HG02870 (cell line): ENCODE data around the gene MYO18A.
"Not testable (repeated sequence)": the region's sequence is repeated elsewhere in the genome, so short reads cannot be mapped to it uniquely, and the experiment has no call there.

Experiments
- ATAC-seq: cut with Tn5 transposase; IDR thresholded peaks from one replicate; pipeline ENCODE4 v1.9.1; 2021; ENCODE audit warnings: mild to moderate bottlenecking, moderate library complexity; ENCODE audit not compliant: unreplicated experiment

The MYO18A gene

DNA sequence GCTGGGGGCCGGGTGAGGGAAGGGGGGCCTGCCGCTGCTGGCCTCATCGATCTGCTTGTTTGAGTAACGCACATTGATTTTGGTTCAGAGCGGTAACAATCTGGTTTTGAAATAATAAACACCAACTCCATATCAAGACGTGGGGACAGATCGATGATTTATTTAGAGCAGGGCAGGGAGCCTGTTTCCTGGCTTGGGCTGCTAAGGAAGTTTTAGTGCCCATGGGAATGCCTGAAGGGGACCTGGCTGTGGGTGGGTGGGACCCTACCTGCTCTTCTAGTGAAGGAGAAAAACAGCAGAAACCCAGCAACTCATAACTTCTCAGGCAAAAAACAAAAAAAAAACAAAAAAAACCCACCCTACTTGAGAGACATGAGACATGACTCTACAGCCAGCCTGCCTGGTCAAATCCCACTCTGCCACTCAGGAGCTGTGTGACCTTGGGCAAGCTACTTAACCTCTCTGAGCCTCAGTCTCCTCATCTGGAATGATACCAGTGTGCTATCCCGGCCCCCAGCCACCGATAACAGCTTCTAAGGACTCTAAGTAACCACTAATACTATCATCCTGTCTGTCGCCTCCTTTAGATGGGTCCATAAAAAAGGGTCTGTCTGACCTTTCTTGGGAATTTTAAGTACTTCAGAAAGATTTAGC is 71.2 kb downstream of the MYO18A start:
- ATAC-seq: no peak

DNA sequence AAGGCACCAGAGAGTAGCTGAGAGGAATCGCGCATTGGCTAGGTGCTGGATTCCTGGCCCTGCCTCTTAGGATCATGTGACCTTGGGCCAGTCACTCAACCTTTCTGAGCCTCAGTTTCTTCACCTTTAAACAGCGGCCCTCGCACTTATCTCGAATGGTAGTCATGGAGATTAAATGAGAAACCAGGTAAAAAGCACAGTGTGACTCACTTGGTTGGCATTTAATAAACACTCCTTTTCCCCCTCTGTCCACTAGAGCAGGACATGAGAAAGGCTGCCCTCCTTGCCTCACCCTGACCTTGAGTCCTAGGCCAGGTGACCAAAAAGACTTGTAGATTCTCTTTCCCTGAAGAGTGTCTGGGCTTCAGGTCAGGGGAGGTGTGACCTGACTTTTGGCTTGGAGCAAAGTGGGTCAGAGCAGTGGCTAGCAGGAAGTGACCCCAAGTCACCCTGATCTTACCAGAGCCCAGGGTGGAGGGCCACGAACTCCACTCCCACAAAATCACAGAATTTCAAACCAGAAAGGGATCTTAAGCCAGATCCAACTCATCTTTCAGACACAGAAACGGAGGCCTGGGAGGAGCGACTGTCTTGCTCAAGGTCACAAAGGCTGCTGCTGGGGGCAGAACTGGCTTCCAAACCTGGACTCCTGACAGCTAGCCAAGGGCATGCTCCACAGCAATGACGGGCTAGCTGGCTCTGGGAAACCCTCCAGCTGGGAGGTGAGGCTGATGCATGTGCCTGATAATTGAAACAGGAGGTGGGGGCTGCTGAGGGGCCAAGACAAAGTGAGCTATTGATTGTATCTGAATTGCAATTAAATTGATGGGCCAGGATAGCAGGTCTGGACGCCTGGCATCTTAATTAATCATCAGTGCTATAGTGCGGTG is 72.0 kb downstream of the MYO18A start:
- ATAC-seq: no peak

DNA sequence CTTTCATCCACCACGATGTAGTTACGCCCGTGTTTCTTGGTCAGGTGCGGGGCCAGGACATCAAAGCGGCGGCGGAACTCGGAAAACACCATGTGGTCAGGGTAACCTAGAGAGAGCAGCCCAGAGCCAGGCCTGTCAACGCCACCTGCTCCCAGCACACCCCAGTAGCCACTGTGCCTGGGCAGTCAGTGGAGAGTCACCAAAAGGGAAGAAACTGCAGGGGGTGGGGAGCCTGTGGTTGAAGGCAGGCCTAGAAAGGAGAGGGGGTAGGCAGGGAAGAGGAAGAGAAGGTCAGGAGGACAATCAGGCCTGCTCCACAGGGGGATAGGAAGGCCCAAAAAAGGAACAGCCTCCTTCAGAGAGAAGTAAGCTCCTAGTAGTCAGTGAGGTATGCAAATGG is 73.1 kb downstream of the MYO18A start:
- ATAC-seq: no peak

DNA sequence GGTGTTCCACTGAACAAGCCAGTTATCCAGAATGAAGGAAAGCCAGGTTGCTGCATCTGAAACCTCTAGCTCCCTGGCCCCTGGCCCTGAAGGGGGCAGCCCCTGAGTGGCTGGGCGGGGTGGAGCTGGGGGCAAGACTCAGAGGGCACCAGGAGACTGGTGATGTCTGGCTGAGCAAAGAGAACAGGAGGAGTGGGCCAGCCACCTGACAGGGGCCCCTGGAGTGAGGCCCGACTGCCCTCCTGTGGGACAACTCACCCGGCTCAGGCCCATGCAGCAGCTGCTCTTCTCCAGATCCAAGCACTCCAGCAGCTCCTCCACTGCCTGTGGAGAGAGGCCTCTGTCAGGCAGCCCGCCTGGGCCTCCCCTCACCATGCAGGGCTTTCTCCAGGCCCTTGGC is 76.9 kb downstream of the MYO18A start:
- no peak for ATAC-seq

DNA sequence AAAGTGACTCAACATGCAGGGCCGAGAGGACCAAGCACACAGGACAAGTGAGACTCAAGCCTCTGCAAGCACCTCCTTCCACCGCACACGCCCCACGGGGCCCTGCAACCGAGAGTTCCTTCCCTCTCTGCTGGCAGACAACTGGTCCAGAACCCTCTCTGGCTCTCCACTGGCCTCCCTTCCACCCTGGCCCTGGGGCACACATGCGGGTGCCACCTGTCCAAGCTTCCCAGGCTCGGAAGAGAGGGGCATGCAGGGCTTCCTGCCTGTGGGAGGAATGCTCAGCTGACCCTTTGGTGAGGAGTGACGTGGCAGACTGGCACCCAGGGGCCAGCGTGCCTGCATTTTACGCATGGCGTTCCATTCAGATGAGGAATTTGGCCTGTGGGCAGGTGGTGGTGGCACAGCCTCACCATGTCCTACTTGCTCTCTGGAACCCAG is 77.4 kb downstream of the MYO18A start:
- ATAC-seq: no peak

DNA sequence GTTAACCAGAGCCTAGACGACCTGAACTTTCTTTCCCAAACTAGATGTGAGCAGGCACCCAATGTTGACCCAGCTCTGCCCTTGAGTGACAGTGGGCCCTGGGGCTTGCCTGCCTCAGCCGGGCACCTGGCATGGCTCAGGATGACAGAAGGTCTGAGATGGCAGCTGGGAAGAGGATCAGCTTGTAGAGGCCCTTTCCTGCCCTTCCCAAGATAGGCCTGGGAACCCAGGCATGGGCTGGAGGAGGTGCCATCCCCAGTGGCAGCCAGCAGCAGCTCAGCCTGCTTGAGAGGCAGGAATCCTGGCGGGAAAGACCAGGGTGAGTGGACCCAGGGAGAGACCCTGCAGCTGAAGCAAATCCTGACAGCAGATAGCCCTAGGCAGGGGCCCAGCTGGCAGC is 78.2 kb downstream of the MYO18A start:
- no peak for ATAC-seq

DNA sequence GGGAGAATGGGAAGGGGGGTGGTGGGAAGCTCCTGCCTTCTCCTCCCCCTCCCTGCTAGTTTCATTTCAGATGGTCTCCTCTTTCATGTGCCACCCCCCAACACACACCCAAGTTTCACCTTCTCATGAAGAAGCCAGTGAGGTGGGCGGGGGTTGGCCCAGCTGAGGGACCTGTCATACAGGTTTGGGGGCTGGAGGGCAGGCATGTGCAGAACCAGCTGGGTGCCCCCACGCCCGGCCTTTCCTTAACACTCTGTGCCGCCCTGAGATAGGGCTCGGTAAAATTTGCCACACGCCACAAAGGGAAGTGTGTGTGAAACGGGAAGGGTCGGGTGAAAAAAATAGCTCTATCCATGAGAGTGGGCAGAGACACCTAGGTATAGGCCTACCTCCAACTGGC is 79.9 kb downstream of the MYO18A start:
- ATAC-seq: no peak

DNA sequence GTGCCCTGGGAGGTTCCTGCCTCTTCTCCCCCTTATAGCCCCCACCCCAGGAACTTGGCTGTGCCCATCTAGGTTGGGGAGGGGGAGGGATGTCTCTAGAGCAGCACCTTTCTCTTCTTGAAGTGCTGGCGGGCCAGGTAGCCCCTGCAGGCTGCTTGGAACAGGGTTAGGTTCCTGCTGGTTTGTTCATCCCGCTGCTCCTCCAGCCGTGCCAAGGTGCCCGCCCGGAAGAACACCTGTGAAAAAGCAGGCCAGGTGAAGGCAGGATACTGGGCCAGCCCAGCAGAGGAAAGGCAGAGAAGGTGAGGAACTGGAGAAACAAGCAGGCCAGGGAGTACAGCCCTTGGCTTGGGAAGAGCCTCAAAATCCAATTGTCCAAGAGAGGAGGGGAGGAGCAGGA is 80.7 kb downstream of the MYO18A start:
- no peak for ATAC-seq

DNA sequence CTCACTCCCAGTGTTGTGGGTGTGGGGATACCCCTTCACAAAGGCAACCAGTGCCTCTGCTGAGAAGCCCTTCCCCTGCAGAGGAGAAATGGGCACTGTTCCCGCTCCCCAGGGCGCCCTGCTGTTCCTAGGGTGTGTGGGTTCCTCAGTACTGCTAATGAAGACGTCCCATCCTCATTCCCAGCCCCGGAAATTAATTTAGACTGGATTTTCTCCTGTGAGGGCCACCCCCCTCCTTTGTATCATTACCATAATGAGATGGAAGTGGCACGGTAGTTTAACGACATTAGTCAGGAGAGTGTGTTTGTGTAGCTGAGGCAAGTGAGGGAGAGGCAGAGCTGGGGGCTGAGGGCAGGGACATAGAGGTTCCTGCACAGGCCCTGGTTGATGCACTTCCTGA is 84.1 kb downstream of the MYO18A start:
- ATAC-seq: no peak

DNA sequence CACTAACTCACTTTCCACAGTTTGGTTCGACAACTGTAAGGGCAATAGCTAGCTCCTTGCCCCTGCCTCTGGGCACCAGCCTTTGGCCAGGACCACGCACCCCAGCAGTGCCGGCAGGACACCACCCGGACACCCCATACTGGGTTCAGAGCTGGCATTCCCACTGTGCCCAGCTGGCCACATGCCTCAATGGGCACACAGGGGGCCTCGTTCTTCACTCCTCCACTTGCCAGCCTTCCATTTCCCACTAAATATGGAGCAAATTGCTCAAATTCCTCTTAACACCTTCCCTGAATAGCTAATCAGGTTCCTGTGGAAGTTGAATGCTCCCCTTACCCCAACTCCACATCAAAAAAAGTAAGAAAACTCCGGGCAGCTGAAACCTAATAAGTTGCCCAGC is 84.8 kb downstream of the MYO18A start:
- no peak for ATAC-seq

DNA sequence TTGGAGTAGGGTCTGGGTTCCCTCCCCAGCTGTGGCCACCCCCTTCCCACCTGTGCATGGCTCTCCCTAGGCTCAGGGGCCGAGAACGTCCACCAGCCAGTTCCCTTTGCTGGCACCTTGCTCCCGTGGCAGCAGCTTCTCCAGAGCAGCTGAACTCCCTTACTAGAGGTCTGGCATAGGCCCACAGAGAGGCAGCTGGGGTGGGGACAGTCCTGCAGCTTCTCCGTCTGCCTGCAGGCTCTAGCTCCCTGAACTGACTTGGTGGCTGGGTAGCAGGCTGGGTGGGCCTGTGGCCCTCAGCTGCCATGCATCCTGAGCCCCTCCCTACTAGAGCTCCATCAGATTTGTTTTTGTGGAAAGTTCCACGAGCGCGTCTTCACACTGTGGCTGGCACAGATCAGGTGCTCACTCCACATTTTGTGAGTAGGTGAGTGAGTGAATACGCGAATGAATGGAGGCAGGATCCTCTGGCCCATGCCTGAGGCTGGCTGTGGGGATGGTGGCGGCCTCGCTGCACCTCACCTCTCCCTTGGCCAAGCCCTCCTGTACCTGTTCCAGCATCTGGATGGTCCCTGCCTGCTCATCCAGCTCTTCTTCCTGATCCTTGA is 86.0 kb downstream of the MYO18A start:
- ATAC-seq: no peak

DNA sequence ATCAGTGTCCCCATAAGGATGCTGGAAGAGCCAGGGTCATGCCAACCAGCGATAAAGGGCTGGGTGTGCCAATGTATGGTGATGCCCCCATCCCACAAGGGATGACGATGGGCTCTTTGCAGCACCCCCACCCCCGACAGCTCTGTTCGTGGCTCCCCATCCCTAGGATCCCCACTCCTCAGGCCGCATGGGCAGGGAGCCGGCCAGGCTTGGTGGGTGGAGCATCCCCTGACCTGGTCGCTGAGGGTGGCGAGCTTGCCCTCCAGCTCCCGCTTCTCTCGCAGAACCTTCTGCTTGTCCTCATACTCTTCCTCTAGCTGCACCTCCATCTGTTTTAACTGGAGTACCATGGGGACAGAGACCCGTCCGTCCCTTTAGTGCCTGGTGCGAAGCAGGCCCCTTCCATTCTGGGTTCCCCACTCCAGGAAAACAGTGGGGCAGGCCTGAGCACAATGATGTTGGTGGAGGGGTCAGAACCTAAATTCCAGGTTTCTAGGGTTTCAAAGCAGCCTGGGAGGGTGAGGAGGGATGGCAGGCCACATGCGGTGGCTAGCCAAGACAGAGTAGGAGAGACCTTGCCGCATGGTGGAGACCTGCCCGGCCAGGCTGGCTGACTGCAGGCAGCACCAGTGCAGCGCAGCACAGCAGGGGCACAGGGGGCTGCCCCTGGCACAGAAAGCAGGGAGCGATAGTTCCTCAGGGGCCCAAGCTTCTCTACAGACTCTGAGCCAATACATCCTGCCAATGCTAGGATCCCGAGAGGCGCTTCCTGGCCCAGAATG is 86.9 kb downstream of the MYO18A start:
- ATAC-seq: no peak

DNA sequence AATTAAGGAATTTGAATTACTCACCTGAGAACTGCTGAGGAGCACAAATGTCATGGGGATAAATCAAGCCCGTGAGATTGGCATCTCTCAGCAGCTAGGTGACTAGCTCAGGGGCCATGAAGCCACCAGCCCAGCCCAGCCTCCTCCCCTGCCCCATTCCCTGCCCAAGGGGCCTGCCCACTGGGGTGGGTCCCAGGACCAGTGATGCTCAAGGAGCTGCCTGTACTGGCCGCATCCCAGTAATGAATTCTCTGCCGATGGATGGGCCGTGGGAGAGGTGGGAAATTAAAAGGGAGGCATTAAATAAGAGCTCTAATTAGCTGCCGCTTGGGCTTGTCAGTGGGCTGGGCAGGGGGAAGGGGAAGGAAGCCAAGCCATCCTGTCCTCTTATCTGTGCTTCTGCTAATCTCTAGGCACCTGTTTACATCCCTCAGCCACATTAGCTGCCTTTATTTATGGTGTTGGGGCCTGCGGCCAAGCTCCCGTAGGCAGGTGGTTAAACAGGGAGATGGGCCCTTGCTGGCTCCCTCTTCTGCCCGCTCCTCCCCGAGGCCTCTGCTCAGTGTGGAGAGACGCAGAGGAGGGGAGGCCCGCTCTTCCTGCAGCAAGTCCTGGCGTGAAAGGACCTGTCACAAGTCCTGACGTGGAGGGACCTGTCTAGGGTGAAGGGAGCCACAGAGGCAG is 88.5 kb downstream of the MYO18A start:
- ATAC-seq: no peak

DNA sequence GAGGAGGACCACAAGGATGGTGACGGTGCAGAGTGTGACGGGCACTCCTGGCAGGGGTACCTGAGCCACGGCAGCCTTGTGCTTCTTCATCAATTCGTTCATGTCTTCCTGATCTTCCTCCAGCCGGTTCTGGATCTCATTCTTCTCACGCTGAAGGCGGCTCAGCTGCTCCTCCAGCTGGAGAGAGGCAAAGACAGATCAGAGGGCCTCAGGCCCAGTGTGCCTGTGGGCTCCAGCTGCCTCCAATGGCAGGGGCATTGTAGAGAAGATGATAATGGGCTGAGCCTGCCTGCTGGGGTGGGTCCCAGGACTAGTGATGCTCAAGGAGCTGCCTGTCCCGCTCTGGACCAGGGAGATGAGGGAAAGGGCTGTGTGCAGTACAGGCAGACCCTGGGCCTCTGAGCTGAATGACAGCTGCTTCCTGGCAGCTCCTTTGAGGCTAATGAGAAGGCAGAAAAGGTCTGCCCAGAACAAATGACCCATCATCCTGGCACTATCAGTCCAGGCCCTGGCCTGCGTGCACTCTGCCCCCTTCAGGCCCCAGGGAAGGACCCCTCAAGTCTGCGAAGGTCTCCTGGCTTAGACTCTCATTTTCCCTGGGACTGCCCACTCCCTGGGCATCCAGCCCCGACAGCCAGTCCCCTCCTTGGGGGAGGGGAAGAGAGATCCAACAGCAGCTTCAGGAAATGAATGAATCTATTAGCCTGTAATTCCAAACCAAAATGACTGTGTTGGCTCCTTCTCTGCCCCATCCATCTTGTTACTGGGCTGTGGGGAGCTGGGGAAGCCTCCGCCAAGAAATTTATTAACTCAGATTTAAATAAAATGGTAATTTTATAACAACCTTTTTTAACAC is 89.2 kb downstream of the MYO18A start:
- ATAC-seq: no peak

DNA sequence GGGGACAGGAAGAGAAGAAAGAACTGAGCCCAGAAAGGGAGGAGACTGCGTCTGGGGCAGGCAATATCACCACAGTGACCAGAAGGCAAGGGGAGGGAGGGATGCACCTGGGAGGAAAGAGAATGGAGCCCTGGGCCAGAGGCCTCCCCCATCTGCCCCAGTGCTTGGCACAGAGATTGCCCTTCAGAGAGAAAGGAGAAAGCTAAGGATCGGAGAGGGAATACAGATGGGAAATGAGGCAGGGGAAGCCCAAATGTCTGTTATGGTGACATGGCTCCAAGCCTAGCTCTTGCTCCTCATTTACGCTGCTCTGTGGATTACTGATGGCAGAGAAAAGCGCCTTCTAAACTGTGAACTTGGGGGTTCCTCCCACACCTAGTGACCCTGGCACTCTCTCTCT is 90.1 kb downstream of the MYO18A start:
- ATAC-seq: no peak

DNA sequence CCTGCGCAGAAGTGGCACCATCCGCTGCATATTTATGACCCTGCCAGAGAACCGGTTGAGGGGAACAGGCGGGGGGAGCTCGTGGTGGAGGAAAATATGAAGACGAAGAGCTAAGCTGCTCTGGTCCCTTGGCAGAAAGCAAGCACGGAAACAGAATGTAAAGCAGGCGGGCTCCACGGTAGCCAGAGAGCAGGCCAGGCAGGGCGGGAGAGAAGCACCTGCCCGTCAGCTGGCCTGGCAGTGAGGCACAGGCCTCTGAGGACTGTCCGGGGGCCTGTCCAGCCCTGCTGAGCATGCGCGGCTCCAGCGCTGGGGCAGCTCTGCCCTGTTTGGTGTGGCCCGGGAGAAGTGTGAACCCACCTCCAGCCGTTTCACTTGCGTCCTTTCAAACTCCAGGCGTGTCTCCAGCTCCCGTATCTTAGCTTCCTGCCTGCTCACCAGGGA is 90.6 kb downstream of the MYO18A start:
- no peak for ATAC-seq

DNA sequence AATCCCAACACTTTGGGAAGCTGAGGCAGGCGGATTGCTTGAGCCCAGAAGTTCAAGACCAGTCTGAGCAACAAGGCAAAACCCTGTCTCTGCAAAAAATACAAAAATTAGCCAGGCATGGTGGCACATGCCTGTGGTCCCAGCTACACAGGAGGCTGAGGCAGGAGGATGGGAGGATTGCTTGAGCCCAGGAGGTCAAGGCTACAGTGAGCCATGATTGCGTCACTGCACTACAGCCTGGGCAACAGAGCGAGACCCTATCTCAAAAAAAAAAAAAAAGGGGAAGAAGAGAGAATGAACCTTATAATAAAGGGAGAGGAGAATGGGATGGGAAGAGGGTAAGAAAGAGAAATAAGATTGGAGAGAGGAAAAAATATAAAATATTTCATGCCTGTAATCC is 91.4 kb downstream of the MYO18A start:
- not testable (repeated sequence) for ATAC-seq

DNA sequence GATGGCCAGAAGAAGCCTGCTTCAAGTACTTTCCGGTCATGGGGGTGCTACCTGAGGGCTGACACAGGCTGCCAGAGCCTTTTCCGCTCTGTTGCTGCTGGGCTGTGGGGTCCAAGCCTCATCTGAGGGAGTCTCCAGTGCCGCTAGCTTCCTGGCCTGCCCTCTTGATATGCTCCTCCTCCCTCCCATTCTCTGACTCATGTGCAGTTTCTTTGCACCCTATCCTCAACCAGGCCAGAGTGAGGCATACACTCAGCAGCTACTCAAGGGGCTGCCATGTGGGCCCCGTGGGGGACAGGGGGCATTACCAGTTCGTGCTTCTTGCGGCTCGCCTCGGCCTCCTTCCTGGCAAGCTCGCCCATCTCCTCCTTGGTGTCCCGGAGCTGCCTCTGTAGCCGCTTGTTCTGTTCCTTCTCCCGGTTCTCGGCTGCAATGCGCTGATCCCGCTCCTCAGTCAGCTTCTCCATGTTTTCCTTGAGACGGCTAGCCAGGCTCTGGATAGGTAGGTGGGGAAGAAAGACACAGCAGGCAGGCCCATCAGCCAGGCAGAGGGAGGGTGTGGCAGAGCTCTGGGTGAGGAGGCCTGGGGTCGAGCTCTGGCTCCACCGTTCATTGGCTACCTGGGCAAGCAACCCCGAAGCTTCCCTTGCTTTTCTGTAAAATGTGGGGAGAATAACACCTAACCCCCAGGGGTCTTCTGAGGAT is 93.4 kb downstream of the MYO18A start:
- no peak for ATAC-seq

DNA sequence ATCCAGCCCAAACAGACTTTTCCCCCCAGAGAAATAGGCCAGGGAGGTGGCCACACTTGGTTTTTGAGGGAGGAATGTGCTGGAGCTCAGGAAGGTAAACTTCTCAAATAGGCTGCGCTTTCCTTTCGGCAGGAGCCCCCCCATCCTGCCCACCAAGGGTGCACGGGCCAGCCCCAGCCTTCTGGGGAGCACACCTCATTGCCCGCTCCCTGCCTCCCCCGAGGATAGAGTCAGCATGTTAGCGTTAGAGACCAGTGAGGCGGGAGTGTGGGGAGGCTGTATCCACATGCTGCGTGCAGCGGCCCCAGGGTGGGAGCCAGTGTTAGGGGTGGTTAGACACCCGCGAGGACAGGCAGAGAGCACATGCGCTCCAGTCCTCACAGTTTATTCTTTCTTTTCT is 95.0 kb downstream of the MYO18A start:
- ATAC-seq: no peak
